D721Med (cell line): Measurements from ENCODE around the gene SLC5A9.
"Not testable (repeated sequence)": the region's sequence is repeated elsewhere in the genome, so short reads cannot be mapped to it uniquely, and the experiment has no call there.

ENCODE experiments used
- DNase-seq: peaks from one replicate; pipeline ENCODE4 v3.0.0; 2011; ENCODE audit warnings: low spot score; ENCODE audit not compliant: insufficient read length
- FAIRE-seq: peaks from 2 replicates; lab custom pipeline; 2011; peaks lifted over from hg19 to GRCh38; lab: Jason Lieb, UNC
- CTCF ChIP-seq: IDR thresholded peaks from 2 replicates; pipeline ENCODE4 v1.5.1; 2012; ENCODE audit warnings: mild to moderate bottlenecking, control low read depth; ENCODE audit not compliant: insufficient read depth; ENCODE audit errors: missing control alignments

SLC5A9 gene

GRCh38 chr1:48266576-48266975 is 44.1 kb downstream of the SLC5A9 start:
- FAIRE-seq: no peak
- no peak for DNase-seq
- TF ChIP-seq CTCF: no peak

- not testable (repeated sequence) for FAIRE-seq, DNase-seq
Measured at GRCh38 chr1:48277437-48277836, 54.9 kb downstream of the SLC5A9 start.

GRCh38 chr1:48282329-48282728 is 59.8 kb downstream of the SLC5A9 start:
- DNase-seq, FAIRE-seq: not testable (repeated sequence)

GRCh38 chr1:48284696-48285420 is 62.3 kb downstream of the SLC5A9 start:
- FAIRE-seq, DNase-seq: not testable (repeated sequence)

GRCh38 chr1:48285525-48285924 is 63.0 kb downstream of the SLC5A9 start:
- DNase-seq (no peak), FAIRE-seq (no peak)
- no peak for TF ChIP-seq CTCF

GRCh38 chr1:48291421-48291820 is 68.9 kb downstream of the SLC5A9 start:
- no peak for TF ChIP-seq CTCF
- no peak for DNase-seq
- FAIRE-seq: no peak

GRCh38 chr1:48292706-48293105 is 70.2 kb downstream of the SLC5A9 start:
- FAIRE-seq (no peak), DNase-seq (no peak)
- TF ChIP-seq CTCF: no peak

GRCh38 chr1:48294094-48294493 is 71.6 kb downstream of the SLC5A9 start:
- FAIRE-seq: not testable (repeated sequence)

GRCh38 chr1:48294656-48295055 is 72.1 kb downstream of the SLC5A9 start:
- DNase-seq (no peak), FAIRE-seq (no peak)
- TF ChIP-seq CTCF: no peak

More at GRCh38 chr1:48294094-48294493, 71.6 kb downstream of the SLC5A9 start:
- not testable (repeated sequence) for DNase-seq
